ENCODE measurements around the gene C8G.

DNA sequence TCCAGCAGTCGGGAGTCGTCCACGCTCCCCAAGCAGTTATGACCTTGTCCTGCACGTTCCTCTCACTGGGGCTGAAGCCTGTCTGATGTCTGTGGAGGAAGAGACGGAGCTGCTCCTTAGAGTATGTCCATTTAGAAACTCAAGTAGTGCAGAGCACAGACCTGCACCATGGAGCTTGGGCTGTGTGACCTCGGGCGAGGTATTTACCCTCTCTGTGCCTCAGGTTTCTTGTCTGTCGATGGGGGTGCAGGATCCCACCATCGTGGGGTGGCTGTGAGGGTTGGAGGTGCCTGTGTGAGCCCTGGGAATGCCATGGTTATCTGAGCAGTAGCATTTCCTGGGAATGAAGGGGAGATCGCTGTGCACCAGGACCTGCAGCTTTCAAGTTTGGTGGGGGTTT lies 44.5 kb upstream of the C8G start:
- TF ChIP-seq POLR2A (IDR thresholded peaks at IDR 0.05) (no peak), EP300 (IDR thresholded peaks at IDR 0.05) (no peak)
- TF ChIP-seq, protein P1, sequence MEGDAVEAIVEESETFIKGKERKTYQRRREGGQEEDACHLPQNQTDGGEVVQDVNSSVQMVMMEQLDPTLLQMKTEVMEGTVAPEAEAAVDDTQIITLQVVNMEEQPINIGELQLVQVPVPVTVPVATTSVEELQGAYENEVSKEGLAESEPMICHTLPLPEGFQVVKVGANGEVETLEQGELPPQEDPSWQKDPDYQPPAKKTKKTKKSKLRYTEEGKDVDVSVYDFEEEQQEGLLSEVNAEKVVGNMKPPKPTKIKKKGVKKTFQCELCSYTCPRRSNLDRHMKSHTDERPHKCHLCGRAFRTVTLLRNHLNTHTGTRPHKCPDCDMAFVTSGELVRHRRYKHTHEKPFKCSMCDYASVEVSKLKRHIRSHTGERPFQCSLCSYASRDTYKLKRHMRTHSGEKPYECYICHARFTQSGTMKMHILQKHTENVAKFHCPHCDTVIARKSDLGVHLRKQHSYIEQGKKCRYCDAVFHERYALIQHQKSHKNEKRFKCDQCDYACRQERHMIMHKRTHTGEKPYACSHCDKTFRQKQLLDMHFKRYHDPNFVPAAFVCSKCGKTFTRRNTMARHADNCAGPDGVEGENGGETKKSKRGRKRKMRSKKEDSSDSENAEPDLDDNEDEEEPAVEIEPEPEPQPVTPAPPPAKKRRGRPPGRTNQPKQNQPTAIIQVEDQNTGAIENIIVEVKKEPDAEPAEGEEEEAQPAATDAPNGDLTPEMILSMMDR (IDR thresholded peaks at IDR 0.05) = no peak

All from upper lobe of left lung (tissue), 4 donors.